GM18526 (cell line): ENCODE measurements around the gene ROR2.

ENCODE experiments used
- POLR2A ChIP-seq: IDR thresholded peaks from 3 replicates; pipeline ENCODE4 v1.6.1; 2011; ENCODE audit not compliant: insufficient read length; ENCODE audit errors: extremely low read depth

ROR2 gene

DNA sequence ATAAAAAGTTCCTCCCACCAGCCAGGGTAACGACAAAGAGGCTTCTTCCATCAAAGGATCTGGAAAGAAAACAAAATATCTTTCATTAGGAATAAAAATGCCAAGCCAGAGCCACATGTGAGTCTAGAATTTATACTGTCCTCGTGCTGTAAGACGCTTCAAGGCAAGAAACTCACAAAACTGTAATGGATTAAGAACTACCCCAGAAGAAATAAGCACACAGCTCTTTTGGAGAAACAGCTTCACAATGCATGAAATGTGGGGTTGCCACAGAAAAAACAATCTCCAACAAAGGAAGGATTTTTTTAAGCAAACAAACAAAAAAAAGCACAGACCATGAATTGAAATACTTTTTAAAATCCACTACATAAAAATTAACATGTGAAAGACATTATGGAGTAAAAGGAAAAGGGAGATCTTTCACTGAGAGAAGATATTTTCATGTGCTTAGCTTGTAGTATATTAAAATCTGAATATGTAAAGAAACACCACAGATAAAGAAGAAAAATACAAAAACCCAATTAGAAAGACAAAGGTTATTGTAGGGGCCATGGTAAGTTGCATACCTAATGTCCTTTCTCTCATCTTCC is 385.9 kb downstream of the ROR2 start:
- no peak for TF ChIP-seq POLR2A

DNA sequence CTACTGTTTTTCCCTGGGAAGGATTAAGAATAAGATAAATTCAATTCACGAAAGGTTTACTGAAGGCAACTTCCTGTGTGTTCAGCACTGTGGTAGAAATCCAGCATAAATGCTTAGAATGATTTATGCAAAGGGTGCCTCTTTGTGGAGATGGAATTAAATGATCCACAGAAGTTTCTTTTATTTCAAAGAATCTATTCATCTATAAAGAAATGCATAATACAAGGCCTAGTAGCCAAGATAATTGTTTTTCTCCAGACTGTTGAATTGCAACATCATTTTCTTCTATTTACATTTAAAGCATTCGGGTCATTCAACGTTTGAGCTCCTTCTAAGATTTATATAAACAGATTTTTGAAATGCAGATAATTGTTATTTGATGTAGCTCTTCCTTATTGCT is 387.6 kb downstream of the ROR2 start:
- no peak for TF ChIP-seq POLR2A

DNA sequence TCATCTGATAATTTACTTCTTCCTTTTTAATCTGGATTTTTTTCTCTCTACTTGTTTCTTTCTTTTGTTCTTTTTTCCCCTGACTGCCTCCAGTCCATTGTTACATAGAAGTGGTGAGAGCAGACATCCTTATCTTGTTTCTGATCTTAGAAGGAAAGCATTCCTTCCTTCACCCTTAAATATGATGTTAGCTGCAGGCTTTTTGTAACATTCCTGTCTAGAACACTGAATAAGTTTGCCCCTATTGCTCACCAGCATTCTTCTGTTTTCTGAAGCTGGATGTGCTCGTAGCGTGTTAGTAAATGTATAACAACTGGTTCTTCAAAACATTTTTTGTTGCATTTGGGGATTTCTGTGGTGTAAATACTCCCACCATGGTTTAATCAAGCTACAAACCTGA is 389.7 kb downstream of the ROR2 start:
- no peak for TF ChIP-seq POLR2A

DNA sequence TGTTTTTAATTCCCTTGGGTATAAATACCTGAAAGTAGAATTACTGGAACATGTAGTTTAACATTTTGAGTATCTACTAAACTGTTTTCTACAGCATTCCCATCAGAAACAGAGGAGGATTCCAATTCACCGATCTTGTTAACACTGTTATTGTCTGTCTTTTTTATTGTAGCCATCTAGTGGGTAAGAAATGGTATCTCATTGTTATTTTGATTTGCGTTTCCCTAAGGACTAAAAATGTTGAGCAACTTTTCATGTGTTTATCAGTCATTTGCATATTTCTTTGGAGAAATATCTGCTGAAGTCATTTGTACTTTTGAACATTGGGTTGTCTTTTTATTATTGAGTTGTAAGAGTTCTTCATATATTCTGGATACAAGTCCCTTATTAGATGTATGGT is 391.1 kb downstream of the ROR2 start:
- TF ChIP-seq POLR2A: no peak

DNA sequence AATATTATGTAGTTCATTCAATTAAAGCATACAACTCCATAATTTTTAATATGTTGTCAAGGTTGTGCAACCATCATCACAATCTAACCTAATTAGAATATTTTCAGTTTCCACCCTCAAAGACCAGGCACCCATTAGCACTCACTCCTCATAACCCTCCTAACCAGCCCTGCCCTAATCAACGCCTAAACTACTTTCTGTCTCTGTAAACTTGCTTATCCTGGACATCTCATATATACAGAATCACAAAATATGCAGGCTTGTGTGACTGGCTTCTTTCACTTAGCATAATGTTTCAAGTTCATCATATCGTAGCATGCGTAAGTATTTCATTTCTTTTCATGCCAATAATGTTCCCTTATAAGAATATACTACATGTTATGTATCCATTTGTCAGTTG is 391.6 kb downstream of the ROR2 start:
- no peak for TF ChIP-seq POLR2A

DNA sequence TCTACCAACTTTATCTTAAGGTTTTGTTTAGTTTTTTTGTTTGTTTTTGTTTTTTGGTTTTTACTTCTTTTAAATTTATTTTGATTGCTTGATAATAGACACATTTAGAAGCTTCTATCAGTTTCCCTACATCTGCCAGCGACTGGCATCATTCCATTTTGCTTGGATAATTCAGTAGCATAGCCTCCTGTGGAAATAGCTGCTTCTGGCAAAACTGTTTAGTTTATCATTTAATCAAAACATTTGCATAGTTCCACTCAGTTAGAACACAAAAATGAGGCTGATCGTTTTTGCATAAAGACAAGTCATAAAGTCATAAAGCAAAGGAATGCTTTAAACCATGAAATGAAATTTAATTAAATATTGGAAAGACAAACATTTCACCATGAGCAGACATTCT is 392.7 kb downstream of the ROR2 start:
- TF ChIP-seq POLR2A: no peak

DNA sequence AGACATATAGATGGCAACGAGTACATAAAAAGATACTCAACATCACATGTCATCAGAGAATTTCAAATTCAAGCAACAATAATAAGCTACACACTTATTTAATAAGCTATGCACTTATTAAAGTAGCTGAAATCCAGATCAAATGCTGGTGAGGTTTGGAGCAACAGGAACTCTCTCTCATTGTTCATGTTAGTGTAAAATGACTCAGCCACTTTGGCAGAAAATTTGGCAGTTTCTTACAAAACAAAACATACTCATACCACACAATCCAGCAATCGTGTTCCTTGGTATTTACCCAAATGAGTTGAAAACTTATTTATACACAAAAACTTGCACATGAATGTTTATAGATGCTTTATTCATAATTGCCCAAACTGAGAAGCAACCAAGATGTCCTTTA is 394.9 kb downstream of the ROR2 start:
- no peak for TF ChIP-seq POLR2A

DNA sequence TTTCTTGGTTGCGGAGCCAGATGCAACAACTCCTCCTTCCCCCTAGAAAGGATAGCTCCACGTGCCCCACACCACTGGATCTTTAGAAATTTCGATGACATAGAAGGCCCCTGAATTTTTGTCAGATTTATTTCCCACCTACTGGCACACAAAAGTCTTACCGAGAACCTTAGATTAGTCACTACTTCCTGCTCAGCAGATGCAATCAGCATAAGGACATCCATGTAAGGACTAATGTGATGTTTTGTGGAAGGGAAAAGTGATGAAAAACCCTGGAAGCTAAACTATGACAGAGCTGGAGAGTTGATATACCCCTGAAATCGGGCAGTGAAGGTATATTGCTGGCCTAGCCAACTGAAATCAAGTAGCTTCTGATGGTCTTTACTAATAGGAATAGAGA is 400.9 kb downstream of the ROR2 start:
- TF ChIP-seq POLR2A: no peak

DNA sequence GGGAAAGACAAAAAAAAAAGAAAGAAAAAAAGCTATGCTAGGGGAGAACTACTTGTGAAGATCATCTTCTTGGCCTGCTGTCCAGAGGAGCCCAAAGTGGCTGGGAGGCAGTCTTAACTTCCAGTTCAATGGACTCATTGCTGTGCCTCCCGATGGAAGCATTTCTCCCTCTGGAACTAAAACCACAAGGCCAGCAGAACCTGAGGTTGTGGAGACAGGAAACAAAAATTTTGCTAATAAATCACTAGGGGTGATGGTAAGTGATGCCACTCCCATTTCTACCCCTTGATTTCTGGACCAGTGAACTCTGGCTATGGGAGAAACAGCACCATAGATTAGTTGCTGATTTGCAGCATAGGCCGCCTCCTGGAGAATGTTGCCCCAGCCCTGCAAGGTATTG is 402.9 kb downstream of the ROR2 start:
- TF ChIP-seq POLR2A: no peak

DNA sequence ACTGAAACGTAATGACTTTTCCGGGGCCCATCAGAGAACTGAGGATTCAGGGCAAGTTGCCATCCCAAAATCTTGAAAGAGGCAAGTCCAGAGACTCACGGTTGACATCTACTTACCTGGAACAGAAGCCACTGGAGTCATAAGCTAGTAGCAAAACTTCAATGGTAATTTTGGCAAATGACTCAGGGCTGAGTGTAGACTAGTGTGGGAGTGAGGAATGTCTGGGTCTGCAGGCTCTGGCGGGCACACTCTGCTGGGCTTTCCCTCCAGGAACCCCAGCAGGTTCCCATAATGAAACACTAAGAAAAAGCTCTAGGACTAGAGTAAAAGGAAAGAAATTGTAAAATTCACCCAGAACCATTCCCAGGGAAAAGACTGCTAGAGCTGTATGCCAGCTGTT is 403.5 kb downstream of the ROR2 start:
- TF ChIP-seq POLR2A: no peak

DNA sequence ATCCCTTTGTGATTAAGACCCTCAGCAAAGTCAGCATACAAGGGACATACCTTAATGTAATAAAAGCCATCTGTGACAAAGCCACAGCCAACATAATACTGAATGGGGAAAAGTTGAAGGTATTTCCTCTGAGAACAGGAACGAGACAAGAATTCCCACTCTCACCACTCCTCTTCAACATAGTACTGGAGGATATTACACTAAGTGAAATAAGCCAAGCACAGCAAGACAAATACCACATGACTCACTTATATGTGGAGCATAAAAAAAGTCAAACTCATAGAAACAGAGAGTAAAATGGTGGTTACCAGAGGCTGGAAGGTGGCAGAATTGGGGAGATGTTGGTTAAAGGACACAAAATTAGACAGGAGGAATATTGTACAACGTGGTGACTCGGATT is 408.3 kb downstream of the ROR2 start:
- no peak for TF ChIP-seq POLR2A

DNA sequence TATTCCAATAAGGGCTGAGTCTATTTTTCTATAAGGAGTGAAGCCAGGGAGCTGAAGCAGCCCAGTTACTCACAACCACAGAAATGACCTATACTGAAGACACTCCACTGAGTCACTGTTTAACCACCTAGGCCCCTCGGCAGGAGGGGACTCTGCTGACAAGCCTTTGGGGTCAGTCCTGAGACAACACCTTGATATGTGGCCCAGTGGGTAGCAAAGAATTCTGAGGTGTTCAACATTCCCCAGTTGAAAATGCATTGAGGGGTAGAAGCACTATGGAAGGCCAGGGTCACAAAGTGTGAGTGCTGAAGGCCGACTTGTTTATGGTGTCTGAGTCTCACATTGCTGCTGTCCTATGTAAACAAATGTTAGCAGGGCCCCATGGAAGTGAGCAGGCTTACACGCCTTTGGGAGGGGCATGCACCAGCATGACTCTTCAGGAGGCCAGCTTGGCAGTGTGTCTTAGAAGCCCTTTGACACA is 413.8 kb downstream of the ROR2 start:
- no peak for TF ChIP-seq POLR2A

DNA sequence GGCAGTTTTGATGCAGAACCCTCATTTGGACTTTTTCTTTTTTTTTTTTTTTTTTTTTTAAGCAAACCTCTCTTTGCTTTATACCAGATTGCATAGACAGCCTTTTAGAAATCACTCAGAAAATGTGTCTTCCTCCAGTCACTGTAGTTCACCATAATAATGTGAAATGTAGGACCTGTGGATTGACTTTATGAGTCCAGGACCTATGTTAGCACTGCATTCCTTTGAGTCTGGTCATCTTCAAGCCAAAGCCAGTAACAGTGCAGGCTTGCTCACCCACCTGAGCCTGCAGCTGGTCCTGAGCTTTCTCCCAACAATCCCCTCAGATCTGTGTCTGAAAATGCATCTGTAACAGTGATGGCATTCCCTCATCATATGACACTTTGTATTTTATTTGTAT is 415.7 kb downstream of the ROR2 start:
- TF ChIP-seq POLR2A: no peak

DNA sequence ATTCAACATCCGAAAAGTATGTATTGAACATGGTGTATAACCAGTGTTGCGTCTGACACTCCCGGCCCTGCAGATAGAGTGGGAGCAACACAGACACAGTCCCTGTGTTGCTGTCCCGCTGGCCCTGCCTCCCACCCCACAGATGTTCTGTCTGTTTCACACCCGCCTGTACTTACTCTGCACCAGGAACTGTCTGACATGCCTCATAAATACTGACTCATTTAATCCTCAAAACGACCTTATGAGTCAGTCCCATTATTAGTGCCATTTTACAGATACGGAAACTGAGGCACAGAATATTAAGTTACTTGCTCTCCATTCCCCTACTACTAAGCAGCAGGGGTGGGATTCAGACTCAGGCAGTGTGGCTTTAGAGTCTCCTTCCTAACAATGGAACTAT is 416.6 kb downstream of the ROR2 start:
- no peak for TF ChIP-seq POLR2A

DNA sequence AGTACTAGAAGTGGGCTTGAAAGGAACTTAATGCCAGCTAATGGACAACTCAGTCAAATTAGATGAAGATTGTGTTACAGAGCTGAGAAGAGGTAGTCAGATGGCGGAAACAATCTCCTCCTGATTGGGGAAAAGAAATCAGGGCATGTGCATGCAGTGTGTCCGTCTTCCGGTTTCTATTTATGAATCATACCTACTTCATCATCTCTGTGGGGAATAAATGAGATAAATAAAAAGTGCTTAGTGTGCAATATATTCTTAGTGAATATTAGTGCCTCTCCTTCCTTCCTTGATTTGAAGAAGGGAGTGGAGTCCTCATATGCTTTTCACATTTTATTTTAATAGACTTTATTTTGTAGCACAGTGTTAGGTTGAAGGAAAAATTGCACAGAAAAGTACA is 417.7 kb downstream of the ROR2 start:
- no peak for TF ChIP-seq POLR2A

DNA sequence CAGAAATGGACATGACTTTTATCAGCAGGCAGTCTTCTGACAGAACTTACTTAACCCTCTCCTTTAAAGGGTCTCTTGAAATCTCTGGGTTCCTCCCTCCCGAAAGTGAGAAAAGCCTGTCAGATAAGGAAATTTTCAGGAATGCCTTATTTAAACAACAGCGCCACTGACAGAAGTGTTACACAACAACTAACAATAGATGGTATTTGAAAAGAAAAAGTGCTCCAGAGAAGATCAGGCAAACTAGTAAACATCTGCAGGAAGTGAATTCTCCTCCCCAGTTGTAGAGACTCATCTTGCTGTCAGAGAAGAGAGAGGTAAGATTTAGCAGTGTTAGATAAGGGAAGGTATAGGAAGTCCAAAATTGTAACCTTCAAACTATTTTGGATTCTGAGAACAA is 419.2 kb downstream of the ROR2 start:
- no peak for TF ChIP-seq POLR2A

DNA sequence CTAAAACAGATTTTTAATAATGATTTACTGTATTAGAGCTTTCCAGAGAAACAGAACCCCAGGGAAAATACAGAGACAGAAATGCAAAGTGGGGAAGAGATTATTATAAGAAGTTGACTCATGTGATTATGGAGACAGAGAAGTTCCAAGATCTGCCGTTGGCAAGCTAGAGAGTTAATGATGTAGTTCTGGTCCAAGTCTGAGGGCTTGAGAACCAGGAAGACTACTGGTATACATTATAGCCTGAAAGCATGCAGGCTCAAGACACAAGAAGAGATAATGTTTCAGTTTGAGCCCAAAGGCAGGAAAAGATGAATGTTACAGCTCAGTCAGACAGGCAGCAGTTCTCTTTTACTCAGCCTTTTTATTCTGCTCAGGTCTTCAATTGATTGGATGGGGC is 427.5 kb downstream of the ROR2 start:
- no peak for TF ChIP-seq POLR2A
